Gastroesophageal sphincter (tissue), 4 donors: ENCODE results near the gene BEND2. TPM values are rescaled to one million over a fixed set of nuclear protein-coding genes. Genes with fewer than 3 reads are reported as not detected.

Experiments used
- ATAC-seq: fragments of 150-250 bp; one replicate; pipeline ENCODE4 v1.9.1; 2016; ENCODE audit warnings: mild to moderate bottlenecking, moderate library complexity
- H3K27ac ChIP-seq, 4 donors: fragments of 200-600 bp; sonication (generic) in 3 of 4; 1 replicate in 3 of 4; 2 replicates in 1 of 4; pipeline ENCODE4 v1.5.1; 2016 to 2019
- H3K27me3 ChIP-seq: fragments of 200-600 bp; sonication (generic); one replicate; pipeline ENCODE4 v1.5.1; 2019
- H3K36me3 ChIP-seq, 2 donors: fragments of 200-600 bp; sonication (generic); one replicate each; pipeline ENCODE4 v1.5.1; 2019; ENCODE audit warnings: control low read depth in 1 of 2
- H3K4me1 ChIP-seq, 3 donors: fragments of 200-600 bp; sonication (generic); 1 replicate in 2 of 3; 2 replicates in 1 of 3; pipeline ENCODE4 v1.5.1; 2016 to 2019; ENCODE audit warnings: control low read depth in 2 of 3
- H3K4me3 ChIP-seq, 2 donors: fragments of 200-600 bp; sonication (generic); one replicate each; pipeline ENCODE4 v1.5.1; 2019; ENCODE audit warnings: mild to moderate bottlenecking in 1 of 2, moderate library complexity in 1 of 2
- H3K9me3 ChIP-seq, 3 donors: fragments of 200-600 bp; sonication (generic); one replicate each; pipeline ENCODE4 v1.5.1; 2017 to 2019; ENCODE audit warnings: control low read depth in 2 of 3
- CTCF ChIP-seq, 4 experiments: fragments of 200-600 bp in 2 of 4; fragments of 450-650 bp in 2 of 4; sonication (generic) in 1 of 4; IDR thresholded peaks; one replicate each; pipeline ENCODE4 v1.5.1; 2017 to 2019; ENCODE audit warnings: antibody characterized with exemption in 4 of 4, mild to moderate bottlenecking in 2 of 4, moderate library complexity in 2 of 4
- EP300 ChIP-seq: sonication (generic); formaldehyde crosslinking; IDR thresholded peaks from one replicate; pipeline ENCODE4 v1.6.1; 2017; ENCODE audit warnings: antibody characterized with exemption, mild to moderate bottlenecking
- POLR2A ChIP-seq, 2 donors: fragments of 450-650 bp; IDR thresholded peaks; one replicate each; pipeline ENCODE4 v1.6.1; 2017; ENCODE audit warnings: antibody characterized with exemption in 2 of 2, mild to moderate bottlenecking in 2 of 2, moderate library complexity in 1 of 2
- POLR2AphosphoS5 ChIP-seq: sonication (generic); formaldehyde crosslinking; IDR thresholded peaks from one replicate; pipeline ENCODE4 v1.6.1; 2017; ENCODE audit warnings: antibody characterized with exemption
- WGBS, 2 donors: methylation state at CpG; one replicate each; pipeline ENCODE4 v1.1.5; 2018; ENCODE audit warnings: low coverage in 1 of 2; 5-methylcytosine and 5-hydroxymethylcytosine counted together
- total RNA-seq, 4 donors: library from RNA; depleted of rRNA; stranded (reverse); fragments of >200 nt; gene quantifications; one replicate each; pipeline ENCODE4 v1.1.0, GENCODE V29; 2016

BEND2 gene
- total RNA-seq, 4 donors from 2014 or later: not detected

DNA sequence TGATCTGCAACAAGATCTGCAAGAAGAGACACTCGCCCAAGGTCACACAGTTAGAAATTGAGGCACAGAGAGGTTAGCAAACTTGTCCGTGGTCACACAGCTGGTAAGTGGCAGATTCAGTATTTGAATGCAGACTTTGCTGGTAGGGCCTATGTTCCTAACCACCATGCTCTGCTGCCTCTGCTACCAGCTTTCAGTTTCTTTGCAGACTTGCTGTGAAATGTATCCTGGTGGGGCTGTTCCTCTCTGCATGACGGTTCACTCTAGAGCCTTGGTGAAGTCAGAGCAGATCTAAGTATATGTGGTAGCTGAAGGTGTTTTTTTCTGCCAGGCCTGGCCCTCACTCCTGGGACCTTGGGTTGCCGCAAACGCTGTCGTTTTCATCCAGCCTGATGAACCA, 87.1 kb downstream of the BEND2 start:
- 67 to 100% methylated on average over 1 to 4 of the region's 6 CpGs for WGBS, 2 donors
- H3K36me3 ChIP-seq: no peaks in the 10 kb centered on the region
- ATAC-seq: no peak
- no peak overlapping the region for H3K27ac ChIP-seq
- no peaks in the 10 kb centered on the region for H3K4me1 ChIP-seq
- H3K4me3 ChIP-seq: no peak overlapping the region
- no peaks in the 10 kb centered on the region for H3K9me3 ChIP-seq
- TF ChIP-seq EP300 (no peak), POLR2A (IDR thresholded peaks at IDR 0.05) (no peak), CTCF (IDR thresholded peaks at IDR 0.05) (no peak), POLR2AphosphoS5 (no peak)
- H3K27me3 ChIP-seq: no peaks in the 10 kb centered on the region

DNA sequence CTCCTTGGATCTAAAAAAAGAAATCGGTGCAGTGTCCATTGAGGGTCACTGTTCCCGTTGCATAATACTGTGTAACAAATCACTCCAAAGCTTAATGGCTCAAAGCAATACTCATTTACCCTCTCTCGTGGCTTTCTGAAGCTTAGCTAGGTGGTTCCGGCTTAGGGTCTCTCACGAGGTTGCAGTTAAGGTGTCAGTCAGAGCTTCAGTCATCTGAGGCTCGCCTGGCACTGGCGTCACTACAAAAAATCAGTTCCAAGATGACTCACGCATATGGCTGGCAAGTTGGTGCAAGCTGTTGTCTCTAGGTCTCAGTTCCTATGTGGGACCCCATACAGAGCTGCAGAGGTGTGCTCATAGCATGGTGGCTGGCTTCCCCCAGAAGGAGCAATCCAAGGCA, 91.0 kb downstream of the BEND2 start:
- H3K36me3 ChIP-seq: no peaks in the 10 kb centered on the region
- H3K4me3 ChIP-seq: no peak overlapping the region
- TF ChIP-seq POLR2AphosphoS5: no peak
- no peak for ATAC-seq
- no peaks in the 10 kb centered on the region for H3K27me3 ChIP-seq
- no peaks in the 10 kb centered on the region for H3K4me1 ChIP-seq
- H3K27ac ChIP-seq: no peak overlapping the region
- WGBS, 2 donors: 61 to 77% methylated on average over 3 to 7 of the region's 8 CpGs
- H3K9me3 ChIP-seq: no peaks in the 10 kb centered on the region

GRCh38 chrX:18126971-18127370, 93.7 kb downstream of the BEND2 start:
- no peak for TF ChIP-seq CTCF (IDR thresholded peaks at IDR 0.05)
- no peak for TF ChIP-seq POLR2AphosphoS5
- no peak for TF ChIP-seq EP300
- Histone ChIP-seq H3K27ac (no peak overlapping the region), H3K27me3 (no peaks in the 10 kb centered on the region), H3K4me1 (no peaks in the 10 kb centered on the region), H3K4me3 (no peak overlapping the region), H3K36me3 (no peaks in the 10 kb centered on the region), H3K9me3 (no peaks in the 10 kb centered on the region)
- no peak for ATAC-seq

DNA sequence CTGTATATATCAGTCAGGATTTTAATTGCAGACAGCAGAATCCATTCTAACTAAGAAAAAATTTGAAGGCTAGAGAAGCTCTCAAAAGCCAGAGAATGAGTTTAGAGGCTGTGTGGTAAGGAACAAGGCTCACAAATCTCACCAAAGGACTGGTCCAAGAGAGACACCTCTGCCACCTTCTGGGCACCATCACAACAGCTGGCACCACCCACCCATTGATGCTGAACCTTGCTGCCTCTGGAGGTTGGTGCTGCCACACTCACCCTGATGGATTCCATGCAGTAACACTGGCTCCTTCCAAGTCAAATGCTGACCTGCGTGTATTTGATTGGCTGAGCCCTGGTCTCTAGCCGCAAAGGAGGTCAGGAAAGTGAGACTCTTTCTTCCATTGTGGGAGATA, 100.8 kb downstream of the BEND2 start:
- Histone ChIP-seq H3K27me3 (no peaks in the 10 kb centered on the region), H3K36me3 (no peaks in the 10 kb centered on the region), H3K27ac (no peak overlapping the region), H3K9me3 (no peaks in the 10 kb centered on the region), H3K4me3 (no peak overlapping the region), H3K4me1 (no peaks in the 10 kb centered on the region)
- ATAC-seq: no peak
- no peak for TF ChIP-seq EP300
- TF ChIP-seq POLR2A (IDR thresholded peaks at IDR 0.05): no peak
- no peak for TF ChIP-seq CTCF (IDR thresholded peaks at IDR 0.05)
- no peak for TF ChIP-seq POLR2AphosphoS5
- WGBS, 2 donors: 92% methylated on average over 2 of the region's 2 CpGs; no CpG with 5 or more reads in 1 of the 2 donors

Other genes starting within 250 kb of the BEND2 start
- gene SCML2, start 133.8 kb upstream of the BEND2 start, total RNA-seq: 1 to 10 TPM; 1.3 to 3.7 (median 1.4) TPM
- 1 to 10 TPM; 5.3 to 9.7 (median 8.6) TPM for gene CDKL5, start 204.7 kb upstream of the BEND2 start, total RNA-seq